Medulla oblongata (tissue), 1 donor: ENCODE results near the gene TCF7L1.
"Not testable (repeated sequence)": the region's sequence is repeated elsewhere in the genome, so short reads cannot be mapped to it uniquely, and the experiment has no call there.

Experiments used
- DNase-seq: peaks from one replicate; pipeline ENCODE4 v3.0.0-alpha.2; 2015; ENCODE audit errors: extremely low spot score

TCF7L1 gene, protein sequence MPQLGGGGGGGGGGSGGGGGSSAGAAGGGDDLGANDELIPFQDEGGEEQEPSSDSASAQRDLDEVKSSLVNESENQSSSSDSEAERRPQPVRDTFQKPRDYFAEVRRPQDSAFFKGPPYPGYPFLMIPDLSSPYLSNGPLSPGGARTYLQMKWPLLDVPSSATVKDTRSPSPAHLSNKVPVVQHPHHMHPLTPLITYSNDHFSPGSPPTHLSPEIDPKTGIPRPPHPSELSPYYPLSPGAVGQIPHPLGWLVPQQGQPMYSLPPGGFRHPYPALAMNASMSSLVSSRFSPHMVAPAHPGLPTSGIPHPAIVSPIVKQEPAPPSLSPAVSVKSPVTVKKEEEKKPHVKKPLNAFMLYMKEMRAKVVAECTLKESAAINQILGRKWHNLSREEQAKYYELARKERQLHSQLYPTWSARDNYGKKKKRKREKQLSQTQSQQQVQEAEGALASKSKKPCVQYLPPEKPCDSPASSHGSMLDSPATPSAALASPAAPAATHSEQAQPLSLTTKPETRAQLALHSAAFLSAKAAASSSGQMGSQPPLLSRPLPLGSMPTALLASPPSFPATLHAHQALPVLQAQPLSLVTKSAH

DNA sequence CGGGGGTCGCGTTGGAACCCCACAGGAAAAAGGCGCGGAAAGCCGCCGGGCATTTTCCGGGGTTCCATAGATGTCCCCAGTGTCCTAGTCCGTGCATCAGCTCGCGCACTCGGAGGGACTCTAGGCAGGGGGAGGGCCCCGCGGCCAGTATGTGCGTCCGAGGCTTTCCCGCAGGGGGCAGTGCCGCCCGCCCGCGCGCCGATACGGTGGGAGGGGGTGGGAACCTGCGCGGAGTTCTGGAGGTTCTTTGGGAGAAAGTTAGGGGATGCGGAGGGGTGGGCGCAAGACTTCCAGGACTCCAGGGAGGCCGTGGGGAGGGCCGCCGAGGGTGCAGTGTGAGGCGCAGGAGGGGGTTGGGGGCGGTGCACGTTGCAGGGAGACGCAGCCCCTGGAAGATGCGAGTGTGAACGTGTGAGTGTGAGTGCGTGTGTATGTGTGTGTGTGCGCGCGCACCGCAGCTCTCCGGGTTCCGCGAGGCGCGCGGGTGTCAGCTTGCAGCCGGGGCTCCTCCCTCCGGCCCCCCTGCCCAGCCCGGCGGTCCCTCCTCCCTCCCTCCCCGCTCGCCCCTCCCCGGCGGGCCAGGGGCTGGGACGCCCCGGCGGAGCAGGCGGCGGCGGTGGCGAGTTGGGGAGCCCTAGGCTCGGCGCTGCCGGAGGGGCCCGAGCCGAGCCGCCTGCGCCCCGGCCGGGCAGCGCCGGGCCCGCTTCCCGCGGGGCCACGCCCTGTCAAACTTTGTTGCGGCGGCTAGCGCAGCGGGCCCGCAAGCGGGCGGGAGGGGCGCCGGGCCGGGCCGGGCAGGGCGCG lies at the start of gene TCF7L1:
TSS of gene TCF7L1 (plus strand) at position 559 of the 804 bp plus-strand sequence. CDS start 293 bp downstream, outside the sequence.
- peak; percentile 64 for DNase-seq

DNA sequence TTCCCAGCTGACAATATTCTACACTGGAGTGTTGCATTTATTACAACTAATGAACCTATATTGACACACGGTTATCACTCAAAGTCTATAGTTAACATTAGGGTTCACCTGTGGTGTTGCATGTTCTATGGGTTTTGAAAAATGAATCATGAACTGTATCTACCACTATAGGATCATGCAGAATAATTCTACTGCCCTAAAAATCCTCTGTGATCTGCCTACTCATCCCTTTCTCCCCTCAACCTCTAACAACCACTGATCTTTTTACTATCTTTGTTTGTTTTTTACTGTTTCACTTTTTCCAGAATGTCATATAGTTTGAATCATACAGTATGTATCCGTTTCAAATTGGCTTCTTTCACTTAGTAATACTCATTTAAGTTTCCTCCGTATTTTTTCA lies 47.6 kb upstream of the TCF7L1 start:
- DNase-seq: no peak

DNA sequence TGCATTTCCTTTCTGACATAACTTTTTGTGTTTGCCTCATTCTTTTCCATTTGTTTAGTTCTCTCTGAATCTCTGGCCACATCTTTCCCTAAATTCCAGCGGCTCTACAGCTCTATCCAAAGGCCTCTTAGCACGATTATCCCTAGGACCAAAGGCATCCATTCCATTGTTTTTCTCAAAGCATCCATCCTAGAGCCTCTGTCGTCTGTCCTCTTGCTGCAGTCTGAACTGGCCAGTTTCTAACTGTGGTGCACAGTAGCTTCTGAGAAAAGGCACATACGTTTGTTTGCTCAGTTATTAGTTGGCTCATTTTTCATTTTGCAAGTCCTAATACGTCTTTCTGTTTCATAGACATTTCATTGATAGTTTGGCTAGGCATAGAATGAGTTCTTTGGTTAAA lies 45.7 kb upstream of the TCF7L1 start:
- no peak for DNase-seq

DNA sequence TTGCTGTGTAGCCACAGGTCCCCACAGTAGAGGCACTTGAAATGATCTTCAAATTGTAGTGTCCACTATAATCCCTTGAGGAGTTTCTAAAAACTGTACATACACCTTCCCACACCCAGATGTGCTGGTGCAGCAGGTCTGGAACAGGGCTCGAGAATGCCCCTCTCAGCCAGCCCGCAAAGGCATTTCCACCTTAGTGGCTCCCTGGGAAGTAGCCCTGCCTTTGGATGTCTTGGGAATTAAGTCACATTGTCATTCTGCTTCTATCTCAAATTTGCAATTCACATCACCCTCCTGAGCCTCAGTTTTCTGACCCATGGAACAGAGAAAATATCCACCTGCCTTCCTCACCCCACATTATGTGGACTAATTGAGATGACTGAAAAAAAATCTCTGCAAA lies 44.3 kb upstream of the TCF7L1 start:
- DNase-seq: no peak

DNA sequence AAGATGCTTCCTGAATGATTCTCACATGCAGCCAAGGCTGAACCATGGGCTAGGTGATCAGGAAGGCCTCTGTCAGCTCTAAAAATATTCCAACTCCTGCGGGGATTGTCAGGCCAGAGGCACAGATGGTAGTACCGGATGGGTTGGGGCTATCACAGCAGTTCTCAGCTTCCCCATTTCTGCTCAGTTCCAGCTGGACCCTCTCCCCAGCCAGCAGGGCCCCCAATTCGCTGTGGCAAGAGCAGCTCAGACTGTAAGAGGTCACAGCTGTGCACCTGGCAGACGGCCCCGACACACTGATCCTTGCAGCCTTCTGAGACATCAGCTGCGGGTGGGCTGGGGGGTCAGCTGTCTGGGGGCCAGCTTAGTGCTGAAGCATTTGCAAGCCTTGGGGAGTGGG lies 43.6 kb upstream of the TCF7L1 start:
- no peak for DNase-seq

DNA sequence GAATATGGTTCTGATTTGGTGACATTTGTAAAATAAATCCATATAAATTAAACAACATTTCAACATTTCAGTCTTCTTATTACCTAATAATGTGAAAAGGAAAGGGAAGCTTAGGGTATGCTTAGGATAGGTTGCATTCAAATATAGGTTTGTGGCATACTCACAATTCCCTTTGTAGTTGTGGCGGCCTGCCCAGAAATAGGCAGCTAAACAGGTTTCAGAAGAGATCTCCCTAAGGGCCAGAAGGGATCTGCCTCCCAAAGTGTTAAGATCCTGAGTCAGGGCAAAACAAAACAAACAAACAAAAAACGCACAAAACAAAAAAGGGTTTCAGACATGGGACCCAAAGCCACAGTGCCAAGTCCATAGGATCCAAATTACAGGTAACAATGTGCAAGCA lies 41.4 kb upstream of the TCF7L1 start:
- DNase-seq: no peak

DNA sequence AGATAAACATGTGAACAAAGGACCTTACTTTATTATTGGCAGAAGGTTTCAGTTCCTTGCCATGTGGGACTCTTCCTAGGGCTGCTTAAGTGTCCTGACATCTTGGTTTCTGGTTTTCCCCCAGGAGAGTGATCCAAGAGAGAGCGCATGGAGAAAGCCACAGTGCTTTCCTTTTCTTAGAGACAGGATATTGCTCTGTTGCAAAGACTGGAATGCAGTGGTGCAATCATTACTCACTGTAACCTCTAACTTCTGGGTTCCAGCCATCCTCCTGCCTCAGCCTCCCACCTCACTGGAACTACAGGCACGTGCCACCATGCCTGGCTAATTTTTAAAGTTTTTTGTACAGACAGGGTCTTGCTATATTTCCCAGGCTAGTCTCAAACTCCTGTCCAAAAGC lies 38.1 kb upstream of the TCF7L1 start:
- no peak for DNase-seq

DNA sequence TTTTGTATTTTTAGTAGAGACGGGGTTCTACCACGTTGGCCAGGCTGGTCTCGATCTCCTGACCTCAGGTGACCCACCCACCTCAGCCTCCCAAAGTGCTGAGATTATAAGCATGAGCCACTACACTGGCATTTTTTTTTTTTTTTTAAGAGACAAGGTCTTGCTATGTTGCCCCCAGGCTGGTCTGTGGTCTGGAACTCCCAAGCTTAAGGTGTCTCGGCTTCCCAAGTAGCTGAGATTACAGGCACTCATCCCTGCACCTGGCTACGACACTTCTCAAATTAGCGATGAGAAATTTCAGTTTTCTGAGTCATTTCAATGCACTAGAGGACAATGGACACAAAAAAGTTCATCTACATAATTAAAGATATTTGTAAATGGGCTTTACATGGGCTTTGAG lies 36.6 kb upstream of the TCF7L1 start:
- no peak for DNase-seq

DNA sequence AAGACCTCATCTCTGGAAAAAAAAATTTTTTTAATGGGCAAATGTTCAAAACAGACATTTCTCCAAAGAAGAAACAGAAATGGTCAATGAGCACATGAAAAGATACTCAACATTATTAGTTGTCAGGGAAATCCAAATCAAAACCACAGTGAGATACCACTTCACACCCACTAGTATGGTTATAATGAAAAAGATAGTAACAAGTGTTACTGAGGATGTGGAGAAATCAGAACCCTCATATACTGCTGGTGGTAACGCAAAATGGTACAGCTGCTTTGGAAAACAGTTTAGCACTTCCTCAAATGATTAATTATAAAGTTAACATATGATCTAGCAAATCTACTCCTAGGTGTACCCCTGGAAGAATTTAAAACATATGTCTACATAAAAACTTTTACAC lies 29.0 kb upstream of the TCF7L1 start:
- DNase-seq: no peak

DNA sequence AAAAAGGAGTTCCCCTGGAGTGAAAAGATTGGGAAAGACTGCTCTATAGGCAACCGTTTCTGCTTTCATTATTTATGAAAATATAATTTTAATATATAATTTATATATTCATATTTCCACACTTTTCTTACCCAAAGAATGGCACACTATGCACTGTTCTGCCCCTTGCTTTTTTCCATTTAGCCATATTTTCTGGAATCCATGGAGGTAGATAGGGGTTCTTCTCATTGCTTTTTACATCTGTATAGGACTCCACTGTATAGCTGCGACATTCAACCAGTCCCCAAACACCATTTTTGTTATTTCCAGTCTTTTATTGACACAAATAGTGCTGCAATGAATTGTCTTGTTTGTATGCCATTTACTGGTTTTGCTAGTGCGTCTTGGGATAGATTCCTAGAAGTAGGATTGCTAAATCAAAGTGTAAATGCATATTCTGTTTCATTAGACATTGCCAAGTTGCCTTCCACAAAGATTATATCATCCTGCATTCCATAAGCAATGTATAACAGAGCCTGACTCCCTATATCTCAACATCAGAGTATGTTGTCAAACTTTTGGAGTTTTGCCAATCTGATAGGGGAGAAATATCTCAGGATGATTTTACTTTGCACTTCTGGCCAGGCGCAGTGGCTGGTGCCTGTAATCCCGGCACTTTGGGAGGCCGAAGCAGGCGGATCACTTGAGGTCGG lies 26.6 kb upstream of the TCF7L1 start:
- no peak for DNase-seq

DNA sequence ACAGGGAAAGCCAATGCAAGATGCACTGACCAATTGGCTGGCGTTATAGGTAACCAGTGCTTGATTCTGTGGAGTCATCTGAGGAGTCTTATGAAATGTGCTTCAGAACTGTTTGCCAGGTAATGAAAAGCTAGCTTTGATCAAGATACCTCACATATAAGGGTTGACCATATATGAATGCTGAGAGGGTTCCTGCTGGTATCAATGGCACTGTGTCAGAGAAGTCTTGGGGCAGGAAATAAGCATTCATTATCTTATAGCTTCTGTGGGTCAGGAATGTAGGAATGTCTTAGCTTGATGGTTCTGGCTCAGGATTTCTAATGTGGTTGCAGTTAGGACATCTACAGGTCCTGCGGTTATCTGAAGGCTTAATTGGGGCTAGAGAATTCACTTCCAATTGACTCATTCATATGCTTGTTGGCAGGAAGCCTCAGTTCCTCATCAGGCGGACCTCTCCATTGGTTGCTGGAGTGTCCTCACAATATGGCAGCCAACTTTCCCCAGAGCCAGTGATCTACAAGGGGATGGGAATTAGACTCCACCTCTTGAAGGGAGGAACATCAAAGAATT lies 22.1 kb upstream of the TCF7L1 start:
- DNase-seq: no peak

DNA sequence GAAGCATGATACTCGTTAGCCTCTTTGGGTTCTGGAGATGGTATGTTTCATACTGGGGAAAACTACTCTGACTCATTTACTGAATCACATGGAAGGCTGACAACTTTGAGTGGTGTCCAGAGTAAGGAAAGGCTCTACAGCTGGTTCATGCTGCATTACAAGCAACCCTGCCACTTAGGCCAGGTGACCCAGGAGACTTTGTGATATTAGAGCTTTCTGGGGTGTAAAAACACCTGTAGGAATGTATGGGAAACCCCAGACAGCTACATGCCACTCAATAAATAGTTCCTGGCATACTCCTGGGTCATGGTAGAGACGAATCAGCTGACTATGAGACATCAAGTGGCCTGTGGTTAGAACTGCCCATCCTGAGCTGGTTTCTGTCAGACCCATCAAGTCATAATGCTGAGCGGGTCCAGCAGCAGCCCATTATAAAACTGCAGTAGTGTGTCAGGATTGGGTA lies 21.3 kb upstream of the TCF7L1 start:
- DNase-seq: no peak

DNA sequence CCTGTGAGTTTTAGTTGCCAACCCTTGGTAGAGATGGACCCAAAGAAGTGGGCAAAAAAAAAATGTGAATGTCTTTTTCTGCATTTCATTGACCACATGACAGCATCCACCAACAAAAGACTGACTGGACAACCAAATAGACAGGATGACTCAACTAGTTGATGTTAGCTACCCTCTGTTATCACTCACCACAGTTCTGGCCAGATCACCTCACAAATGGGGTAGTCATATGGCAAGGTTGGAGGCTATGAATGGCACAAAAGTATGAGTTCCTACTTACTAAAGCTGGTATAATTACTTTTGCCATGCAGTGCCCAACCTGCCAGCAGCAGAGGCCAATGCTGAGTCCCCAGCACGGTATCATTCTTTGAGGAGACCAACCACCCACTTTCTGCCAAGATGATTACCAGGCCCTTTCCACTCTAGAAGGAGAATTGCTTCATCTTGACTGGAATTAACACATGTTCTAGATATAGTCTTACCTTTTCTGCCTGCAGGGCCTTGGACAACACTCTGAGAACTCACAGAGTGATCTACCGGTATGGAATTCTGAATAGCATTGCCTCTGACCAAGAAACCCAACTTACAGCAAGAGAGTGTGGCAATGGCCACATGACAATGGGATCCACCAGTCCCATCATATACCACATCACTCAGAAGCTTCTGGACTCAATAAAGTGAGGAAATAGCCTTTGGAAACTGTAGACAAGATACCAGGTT lies 20.1 kb upstream of the TCF7L1 start:
- DNase-seq: no peak

DNA sequence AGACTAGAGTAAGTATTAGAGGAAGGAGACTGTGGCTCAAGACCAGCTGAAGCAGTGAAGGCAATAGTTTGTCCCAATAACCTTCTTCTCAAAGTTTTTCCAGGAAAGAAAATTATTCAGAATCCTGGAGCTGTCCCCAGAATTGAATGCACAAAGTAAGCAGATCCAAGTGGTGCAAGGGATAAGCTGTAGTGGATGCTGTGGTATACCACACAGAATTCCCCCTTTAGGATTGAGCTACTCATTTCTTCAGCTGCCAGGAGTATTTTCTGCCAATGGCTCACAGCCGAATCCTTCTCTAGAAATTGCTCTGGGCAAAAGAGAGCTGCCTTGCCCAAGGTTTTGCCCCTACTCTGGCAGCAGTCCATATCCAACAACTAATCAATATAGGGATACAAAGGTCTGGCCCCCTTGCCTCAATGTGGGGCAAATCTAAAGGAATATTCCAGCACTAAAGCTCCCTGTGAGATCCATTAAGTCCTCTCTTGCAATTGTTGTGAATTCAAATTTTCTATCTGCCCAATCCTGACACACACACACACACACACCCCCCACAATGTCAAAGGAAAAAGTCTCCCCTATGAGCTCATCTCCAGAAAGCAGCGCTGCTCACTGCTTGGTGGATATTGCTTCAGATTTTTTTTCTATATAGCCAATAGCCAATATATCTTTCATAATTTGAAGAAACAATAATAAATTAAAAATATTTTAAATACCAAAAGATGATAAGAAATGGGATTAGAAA lies 18.4 kb upstream of the TCF7L1 start:
- no peak for DNase-seq

DNA sequence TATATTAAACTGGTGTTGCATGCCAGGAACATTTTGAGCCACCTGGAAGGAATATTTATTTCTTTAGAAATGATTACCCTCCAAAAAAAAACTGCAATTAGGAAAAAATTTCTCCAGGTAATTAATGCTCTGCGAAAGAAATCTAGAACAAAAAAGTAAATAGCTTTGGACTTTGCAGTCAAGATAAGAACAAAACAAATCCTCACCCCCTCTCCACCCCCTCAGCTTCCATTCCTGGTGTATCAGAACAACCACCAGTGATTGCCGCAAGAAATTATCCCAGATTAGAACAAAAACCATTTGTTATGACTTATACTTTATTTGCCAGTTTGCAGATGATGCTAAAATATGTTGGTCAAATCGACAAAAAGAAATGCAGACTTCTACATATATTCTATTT lies 17.0 kb upstream of the TCF7L1 start:
- no peak for DNase-seq

DNA sequence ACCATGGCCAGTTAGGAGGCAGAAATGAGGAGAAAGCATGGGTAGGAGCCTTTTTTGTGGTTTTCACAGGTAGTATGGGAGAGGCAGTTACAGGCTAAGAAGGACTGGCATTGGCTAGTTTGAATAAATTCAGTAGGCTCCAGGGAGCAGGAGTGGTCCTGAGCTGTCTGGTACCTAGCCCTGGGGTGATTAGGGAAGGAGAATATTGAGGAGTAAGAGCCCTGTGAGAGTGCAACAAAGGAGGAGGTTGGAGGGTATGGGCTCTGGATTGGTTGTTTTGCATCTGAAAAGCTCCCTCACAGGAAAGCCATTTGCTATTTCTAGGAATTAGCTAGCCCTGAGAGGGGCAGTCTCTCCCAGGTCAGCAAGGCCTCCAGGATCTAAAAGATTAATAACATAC lies 13.3 kb upstream of the TCF7L1 start:
- DNase-seq: no peak

DNA sequence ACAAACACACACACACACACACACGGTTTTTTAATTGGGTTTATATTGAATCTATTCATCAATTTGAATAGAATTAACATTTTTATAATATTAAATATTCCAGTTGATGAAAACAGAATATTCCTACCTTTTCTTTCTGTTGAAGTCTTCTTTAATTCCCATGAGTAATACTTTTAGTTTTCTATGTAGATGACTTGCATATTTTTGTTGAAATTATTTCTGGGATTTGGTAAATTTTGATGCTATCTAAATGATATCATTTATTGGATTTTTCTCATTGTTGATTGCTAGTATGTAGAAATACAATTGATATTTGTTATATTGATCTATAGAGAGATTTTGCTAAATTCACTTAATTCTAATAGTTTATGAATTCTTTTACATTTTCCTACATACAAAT lies 12.8 kb upstream of the TCF7L1 start:
- DNase-seq: no peak

DNA sequence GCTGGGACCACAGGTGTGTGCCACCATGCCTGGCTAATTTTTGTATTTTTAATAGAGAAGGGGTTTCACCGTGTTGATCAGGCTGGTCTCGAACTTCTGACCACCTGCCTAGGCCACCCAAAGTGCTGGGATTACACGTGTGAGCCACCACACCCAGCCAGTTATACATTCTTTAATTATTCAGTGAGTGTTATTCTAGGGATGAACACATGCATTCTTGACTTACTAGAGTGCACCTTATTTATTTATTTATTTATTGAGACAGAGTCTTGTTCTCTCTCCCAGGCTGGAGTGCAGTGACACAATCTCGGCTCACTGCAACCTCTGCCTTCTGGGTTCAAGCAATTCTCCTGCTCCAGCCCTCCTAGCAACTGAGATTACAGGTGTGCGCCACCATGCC lies 6.7 kb upstream of the TCF7L1 start:
- DNase-seq: not testable (repeated sequence)

DNA sequence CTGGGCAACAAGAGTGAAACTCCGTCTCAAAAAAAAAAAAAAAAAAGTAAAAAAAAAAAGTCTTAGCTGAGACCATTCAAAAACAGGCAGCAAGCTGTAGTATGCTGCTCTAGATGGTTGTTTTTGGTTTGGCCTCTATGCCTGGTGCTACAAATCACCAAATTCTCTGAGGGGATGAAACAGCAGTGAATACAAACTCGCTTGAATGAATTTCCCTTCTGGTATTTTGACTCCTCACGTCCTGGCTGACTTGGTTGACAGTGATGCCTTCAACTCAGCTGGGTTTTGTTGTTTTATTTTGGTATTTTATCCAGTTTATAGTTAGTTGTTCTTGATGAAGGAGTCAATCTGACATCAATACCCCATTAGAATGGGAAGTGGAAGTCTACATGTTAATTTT lies 3.3 kb upstream of the TCF7L1 start:
- DNase-seq: no peak

DNA sequence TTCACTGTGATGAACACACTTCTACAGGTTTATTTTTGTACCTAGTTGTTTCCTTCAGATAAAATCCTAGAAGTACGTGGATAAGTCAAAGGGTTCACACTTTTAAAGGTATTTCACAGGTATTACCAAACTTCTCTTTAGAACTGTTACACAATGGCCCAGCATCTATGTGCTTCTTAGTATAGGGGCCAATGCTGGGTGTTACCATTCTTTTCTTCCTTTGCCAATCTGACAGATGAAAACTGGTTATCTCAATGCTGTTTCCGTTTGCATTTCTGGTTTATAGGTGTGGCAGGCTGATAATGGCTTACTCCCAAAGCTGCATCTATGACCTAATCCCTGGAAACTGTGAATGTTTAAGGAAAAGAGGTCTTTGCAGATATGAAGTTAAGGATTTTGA lies 2.8 kb upstream of the TCF7L1 start:
- no peak for DNase-seq
